Measurements from ENCODE around the gene PLCL1.

DNA sequence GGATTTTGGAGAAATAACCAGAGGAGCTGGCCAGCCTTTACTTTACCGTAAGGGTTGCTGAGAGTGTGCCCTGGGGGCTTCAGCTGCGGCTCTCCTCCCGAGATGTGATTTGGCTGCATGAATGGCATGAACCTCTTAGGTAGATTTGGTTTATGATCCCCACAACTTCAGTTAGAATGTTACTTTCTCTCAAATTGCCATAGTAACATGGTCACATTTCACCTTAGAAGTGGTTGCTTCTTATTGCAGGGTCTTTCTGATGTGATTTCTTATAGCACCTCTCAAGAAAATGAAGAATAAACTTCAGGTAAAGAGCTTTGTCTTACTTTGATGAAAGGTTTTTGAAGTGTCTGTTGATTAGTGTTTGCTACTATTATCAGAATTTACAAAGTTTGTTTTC lies 5.6 kb downstream of the PLCL1 start:
- TF ChIP-seq, protein P1, sequence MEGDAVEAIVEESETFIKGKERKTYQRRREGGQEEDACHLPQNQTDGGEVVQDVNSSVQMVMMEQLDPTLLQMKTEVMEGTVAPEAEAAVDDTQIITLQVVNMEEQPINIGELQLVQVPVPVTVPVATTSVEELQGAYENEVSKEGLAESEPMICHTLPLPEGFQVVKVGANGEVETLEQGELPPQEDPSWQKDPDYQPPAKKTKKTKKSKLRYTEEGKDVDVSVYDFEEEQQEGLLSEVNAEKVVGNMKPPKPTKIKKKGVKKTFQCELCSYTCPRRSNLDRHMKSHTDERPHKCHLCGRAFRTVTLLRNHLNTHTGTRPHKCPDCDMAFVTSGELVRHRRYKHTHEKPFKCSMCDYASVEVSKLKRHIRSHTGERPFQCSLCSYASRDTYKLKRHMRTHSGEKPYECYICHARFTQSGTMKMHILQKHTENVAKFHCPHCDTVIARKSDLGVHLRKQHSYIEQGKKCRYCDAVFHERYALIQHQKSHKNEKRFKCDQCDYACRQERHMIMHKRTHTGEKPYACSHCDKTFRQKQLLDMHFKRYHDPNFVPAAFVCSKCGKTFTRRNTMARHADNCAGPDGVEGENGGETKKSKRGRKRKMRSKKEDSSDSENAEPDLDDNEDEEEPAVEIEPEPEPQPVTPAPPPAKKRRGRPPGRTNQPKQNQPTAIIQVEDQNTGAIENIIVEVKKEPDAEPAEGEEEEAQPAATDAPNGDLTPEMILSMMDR (IDR thresholded peaks at IDR 0.05; ENCODE audit: low read length): no peak
- no peak for TF ChIP-seq EZH2 (IDR thresholded peaks at IDR 0.05; ENCODE audit: borderline replicate concordance, low read length)
